ENCODE results near the gene HLA-DRA.

HLA-DRA gene

GRCh38 chr6:32439602-32440214 lies at the start of gene HLA-DRA:
Gene HLA-DRA, plus strand, starts transcription at chr6:32439887. Its CDS starts 64 bp downstream, at chr6:32439951.
- DNase-seq (ENCODE audit: low read depth in 2 of 2, low spot score in 1 of 2), result no peak

DNA sequence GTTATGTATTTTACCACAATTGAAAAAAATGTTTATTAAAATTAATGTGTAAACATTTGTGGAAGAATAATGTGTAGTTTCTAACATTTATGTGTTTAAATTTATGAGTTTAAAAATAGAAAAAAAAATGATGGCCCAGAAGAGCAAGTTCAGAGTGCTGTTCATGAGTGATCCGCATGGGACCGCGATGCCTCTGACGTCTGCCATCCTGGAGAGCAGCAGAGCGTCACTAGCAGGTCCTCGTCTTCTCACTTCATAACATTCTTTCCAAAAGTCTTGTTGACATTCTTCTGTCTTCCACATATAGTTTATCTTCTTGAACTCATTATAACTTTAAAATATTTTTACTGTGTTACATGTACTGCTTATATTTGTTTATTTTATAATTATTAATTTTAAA lies 48.2 kb upstream of the HLA-DRA start:
- DNase-seq (ENCODE audit: low read depth in 2 of 2, low spot score in 1 of 2), result no peak

GRCh38 chr6:32393665-32394420 lies 45.8 kb upstream of the HLA-DRA start:
- no peak for DNase-seq (ENCODE audit: low read depth in 2 of 2, low spot score in 1 of 2)

GRCh38 chr6:32396028-32396427 lies 43.7 kb upstream of the HLA-DRA start:
- DNase-seq (ENCODE audit: low read depth in 2 of 2, low spot score in 1 of 2), result no peak

- no peak for DNase-seq (ENCODE audit: low read depth in 2 of 2, low spot score in 1 of 2)
Measured at GRCh38 chr6:32397252-32397920, 42.3 kb upstream of the HLA-DRA start.

DNA sequence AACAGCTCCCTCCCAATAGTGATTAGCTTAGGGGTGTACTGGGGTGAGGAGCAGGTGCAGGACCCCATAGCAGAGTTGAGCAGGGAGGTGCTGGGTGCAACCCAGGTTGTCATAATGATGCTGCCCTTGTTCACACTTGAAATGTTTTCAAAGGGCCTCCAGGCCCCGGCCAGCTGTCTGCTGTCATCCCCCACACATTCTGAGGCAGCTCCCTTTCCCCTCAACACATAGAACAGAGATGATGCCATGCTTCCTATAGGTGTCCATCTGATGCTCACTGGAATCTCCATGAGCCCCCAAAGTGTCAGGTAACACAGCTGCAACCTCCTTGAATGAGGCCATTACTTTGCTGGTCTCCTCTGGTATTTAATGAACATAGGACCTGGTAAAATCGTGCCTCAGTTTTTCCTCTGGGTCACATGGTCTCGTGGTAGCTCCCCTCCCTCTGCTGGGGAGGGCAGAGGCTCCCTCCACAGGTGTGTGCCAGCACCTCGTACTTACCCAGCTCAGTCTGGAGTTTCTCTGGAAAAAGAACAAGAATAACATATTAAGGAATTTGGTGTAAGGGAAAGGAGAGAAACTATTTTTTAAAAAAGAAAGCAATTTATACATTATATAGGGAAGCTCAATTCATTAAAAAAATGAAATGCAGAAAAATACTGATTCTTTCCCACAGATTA lies 38.3 kb upstream of the HLA-DRA start:
- DNase-seq (ENCODE audit: low read depth in 2 of 2, low spot score in 1 of 2), result no peak

DNA sequence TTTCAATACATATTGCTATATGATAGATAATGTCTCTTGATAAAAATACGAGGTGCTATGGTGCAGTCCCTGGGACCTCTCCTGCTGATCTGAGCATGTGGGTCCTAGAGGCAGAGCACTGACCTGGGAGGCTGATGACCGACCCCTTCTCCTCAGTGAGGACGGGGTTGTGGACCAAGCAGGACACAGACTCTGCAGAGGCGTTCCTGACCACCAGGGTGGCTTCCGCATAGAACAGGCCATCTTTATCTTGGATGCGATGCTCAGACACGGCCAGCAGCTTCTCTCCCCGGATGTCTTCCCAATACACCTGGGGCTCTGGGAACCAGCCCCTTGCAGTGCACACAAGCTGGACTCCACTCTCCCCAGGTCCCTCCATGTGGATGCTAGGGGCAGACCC lies 36.9 kb upstream of the HLA-DRA start:
- DNase-seq (ENCODE audit: low read depth in 2 of 2, low spot score in 1 of 2), result no peak

DNA sequence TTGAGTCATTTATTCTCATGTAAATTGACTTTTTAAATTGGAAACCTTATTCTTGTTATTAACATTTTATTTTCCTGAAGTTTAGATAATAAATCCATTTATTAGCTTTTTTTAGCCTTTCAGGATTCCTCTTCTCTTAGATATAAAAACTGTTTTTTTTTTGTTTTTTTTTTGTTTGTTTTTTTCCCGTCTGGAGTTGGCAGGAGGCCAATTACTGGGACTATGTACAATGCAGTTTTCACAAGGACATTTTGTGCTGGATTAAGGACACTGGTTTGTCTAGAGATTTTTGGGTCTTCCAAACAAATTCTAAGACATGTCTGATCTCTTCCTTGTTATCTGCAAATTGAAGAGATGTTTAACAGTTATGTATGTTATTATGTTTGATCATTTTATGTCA lies 34.0 kb upstream of the HLA-DRA start:
- DNase-seq (ENCODE audit: low read depth in 2 of 2, low spot score in 1 of 2), result no peak

DNA sequence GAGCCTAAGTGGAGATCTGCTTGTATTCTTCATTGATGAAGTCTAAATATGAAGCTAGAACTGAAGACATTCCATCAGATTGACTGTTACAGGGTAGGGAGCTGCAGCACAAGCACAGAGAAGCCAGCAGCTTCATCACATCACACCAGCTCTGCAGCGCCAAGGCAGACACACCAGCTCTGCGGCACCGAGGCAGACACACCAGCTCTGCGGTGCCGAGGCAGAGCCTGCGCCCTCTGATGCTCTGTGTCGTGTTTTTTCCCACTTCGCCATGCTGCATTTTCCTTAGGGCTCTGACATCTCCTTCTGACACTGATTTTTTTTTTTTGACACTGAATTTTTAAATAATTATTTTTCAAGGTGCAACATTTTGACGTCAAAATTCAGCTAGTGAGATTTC lies 33.5 kb upstream of the HLA-DRA start:
- no peak for DNase-seq (ENCODE audit: low read depth in 2 of 2, low spot score in 1 of 2)

DNA sequence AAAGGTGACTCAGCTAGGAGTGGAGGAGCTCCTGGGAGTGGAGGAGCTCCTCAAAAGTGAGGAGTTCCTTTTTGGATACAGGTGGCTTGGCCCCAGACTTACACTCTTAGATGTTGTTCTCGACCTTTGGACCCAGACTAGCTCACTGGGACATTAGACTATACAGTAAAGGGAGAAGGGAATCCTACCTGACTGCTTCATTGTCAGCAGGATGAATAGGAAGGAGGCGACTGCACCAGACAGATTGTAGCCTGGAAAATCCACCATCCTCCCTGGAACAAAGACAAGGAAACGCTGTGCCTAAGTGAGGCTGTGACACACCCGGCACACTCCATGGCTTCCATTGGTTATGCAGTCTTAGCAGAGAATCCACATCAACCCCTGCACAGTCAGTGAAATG lies 32.8 kb upstream of the HLA-DRA start, which contains the start of gene BTNL2:
BTNL2 (minus strand) TSS at position 325 of the 400 bp plus-strand sequence; CDS start at position 267, 58 bp downstream.
- no peak for DNase-seq (ENCODE audit: low read depth in 2 of 2, low spot score in 1 of 2)

- DNase-seq (ENCODE audit: low read depth in 2 of 2, low spot score in 1 of 2), result no peak
Measured at GRCh38 chr6:32410906-32411305, 28.8 kb upstream of the HLA-DRA start.

DNA sequence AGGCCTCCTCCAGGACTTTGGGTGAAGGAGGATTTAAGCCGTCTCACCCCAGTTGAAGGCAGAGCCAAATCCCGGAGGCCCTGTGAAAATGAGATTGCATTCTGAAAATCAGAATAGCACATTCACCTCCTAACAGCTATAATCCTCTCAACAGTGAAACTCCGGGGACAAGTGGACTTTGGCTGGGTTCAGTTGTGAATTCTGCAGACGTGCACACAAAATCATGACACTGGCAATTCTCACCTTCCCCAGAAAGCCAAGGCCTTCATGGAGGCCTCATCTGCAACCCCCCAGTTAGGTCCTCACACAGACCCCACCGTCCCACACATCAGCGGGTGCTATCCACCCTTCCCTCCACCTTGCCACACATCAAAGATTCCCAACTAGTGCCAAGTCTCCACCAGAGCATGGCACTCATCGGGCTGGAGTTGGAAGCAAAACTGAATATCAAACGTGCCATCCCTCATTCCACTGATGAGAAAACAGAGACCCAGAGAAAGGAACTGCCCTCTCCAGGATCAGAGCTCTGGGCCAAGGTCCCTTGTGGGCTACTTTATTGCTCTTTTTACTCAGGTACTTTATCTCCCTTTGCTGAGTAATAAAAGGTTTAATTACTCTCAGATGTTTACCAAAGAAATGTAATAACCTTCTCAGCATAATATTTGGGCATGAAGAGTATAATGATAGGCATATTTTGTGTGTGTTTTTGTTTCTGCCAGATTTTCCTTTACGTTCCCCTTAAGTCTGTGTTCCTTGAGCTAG lies 27.9 kb upstream of the HLA-DRA start:
- no peak for DNase-seq (ENCODE audit: low read depth in 2 of 2, low spot score in 1 of 2)

DNA sequence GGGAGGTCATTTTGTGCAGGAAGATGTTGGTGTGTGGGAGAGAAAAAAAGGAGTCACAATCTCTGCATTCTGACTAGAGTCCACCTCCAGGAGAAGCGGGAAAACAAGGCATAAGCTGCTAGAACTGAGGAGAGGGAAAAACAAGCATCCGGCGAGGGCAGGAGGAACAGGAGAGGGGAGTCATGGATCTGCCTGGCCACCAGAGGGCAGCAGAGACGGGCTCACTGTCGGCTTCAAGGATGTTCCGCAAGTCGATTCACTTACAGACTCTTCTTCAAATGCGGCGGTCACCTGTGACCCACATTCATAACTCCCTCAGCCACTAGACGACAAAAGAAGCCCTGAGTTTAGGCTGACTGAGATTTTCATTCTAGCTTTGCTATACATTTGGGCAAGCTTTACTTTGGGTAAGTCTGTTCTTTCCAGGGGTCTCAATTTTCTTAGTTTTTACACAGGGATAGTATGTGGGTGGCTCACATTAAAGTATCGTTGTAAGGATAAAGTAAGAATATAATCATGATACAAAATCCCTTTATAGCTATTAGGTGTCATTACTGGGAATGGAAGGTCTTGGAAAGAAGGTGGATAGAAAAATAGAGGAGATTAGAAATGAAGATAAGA lies 26.1 kb upstream of the HLA-DRA start:
- peak; percentile 70 to 73 for DNase-seq (ENCODE audit: low read depth in 2 of 2, low spot score in 1 of 2)

GRCh38 chr6:32415521-32416019 lies 24.1 kb upstream of the HLA-DRA start:
- peak; percentile 43 to 68 for DNase-seq (ENCODE audit: low read depth in 2 of 2, low spot score in 1 of 2)

GRCh38 chr6:32416036-32416435 lies 23.7 kb upstream of the HLA-DRA start:
- no peak for DNase-seq (ENCODE audit: low read depth in 2 of 2, low spot score in 1 of 2)

GRCh38 chr6:32424589-32425300 lies 14.9 kb upstream of the HLA-DRA start:
- DNase-seq (ENCODE audit: low read depth in 2 of 2, low spot score in 1 of 2), result no peak

- no peak for DNase-seq (ENCODE audit: low read depth in 2 of 2, low spot score in 1 of 2)
Measured at GRCh38 chr6:32426338-32426737, 13.3 kb upstream of the HLA-DRA start.

GRCh38 chr6:32427218-32427617 lies 12.5 kb upstream of the HLA-DRA start:
- no peak for DNase-seq (ENCODE audit: low read depth in 2 of 2, low spot score in 1 of 2)

- no peak for DNase-seq (ENCODE audit: low read depth in 2 of 2, low spot score in 1 of 2)
Measured at GRCh38 chr6:32427934-32428474, 11.7 kb upstream of the HLA-DRA start.
